ENCODE results near the gene MVP.
"Not testable (repeated sequence)": the region's sequence is repeated elsewhere in the genome, so short reads cannot be mapped to it uniquely, and the experiment has no call there.

The MVP gene

DNA sequence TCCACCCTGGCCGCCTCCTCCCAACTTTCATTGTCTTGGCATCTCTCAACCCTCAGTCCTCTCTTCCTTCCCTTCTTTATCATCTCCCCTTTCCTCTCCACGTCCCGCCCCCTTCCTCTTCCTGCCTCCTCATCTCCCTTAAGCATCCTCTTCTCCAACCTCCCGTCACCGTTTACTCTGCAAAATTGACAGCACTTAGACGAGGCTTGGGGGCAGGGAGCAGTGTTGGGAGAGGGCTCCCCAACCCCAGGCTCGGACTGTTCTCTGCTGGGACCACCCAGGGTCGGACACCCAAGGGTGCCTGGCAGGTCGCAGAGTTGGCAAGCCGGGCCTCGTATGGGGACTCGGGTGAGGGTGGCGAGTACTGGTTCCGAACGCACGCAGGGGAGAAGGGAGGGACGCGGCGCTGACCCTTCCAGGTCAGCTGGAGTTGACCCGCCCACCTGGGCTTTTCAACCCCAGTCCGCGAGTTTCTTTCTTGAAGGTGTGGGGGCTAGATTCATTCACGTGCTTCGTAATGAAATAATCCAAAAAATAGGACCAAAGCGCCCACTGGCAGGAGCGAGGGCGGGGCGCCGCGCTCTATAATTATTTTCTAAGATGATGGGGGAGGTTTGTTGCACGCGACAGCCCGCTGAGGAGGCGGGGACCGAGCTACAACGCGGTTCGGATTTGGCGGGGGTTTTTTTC is 5.1 kb upstream of the MVP start:
- DNase-seq (ENCODE audit: low read depth in 2 of 2) = no peak

DNA sequence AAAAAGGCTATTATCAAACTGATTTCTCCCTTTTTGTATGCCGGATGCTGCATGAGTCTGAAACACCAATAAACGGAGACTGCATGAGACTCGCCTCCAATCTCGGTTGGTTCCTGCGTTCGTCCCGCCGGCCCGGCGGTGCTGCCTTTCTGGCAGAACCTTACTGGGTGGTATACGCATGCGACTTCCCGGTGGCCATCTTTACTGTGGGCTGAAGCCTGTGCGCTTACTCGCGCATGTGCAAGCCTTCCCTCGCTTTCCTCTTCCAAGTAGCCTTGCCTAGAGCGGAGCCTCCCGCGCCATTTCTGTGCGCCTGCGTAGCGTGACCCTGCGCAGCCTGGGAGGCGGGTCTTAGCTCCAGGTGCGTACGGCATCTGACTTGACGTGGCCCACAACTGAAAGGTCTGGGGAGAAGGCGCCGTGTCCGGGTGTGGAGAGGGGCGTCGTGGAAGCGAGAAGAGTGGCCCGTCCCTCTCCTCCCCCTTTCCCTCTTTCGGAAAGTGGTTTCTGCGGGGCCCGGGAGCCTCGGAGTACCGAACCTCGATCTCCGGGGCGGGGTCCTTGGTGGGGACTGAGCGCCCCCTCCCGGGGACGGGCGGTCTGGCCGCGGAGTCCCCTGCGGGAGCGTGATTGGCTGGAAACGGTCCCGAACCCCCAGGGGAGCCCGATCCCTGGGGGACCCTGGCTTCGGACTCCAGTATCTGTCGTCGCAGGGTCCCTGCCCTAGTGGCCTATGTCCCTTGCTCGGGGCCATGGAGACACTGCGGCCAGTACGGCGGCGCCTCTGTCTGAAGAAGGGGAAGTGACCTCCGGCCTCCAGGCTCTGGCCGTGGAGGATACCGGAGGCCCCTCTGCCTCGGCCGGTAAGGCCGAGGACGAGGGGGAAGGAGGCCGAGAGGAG is 4.2 kb upstream of the MVP start, which contains the start of gene PAGR1:
TSS of gene PAGR1 (plus strand) at position 360 of the 901 bp plus-strand sequence. CDS start at position 734, 374 bp downstream.
- DNase-seq (ENCODE audit: low read depth in 2 of 2) = peak; percentile 96 to 97

DNA sequence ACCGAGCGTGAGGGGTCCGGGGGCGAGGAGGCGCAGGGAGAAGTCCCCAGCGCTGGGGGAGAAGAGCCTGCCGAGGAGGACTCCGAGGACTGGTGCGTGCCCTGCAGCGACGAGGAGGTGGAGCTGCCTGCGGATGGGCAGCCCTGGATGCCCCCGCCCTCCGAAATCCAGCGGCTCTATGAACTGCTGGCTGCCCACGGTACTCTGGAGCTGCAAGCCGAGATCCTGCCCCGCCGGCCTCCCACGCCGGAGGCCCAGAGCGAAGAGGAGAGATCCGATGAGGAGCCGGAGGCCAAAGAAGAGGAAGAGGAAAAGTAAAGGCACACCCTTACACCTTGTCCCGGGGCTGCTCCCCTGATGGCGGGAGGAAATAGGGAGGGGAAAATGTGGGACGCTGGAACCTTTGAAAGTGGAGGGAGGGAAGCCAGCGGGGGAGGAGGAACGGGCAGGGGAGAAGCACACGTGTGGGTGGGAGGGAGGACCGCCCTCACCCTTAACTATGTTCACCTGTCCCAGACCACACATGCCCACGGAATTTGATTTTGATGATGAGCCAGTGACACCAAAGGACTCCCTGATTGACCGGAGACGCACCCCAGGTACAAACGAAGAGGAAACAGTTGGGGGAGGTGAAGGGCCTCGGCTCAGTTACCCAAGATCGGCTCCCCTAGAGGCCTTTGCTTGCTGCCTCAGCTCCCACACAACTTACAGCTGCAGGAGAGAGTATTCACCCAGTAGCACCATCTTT is 3.4 kb upstream of the MVP start:
- DNase-seq (ENCODE audit: low read depth in 2 of 2) = no peak

DNA sequence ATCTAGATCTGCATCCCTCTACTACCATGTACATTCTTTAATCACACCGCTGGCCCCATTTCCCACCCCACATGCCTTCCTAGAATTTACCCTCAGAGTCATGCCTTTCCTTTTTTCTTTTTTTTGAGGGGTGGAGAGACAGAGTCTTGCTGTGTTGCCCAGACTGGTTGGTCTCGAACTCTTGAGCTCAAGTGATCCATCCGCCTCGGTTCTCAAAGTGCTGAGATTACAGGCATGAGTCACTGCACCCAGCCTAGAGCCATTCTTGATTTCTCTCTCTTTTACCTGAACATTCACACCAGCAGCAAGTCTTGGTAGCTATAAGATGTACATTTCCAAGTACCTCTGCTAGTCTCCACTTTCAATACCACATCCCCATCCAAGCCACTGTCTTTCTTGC is 2.2 kb upstream of the MVP start:
- no peak for DNase-seq (ENCODE audit: low read depth in 2 of 2)

DNA sequence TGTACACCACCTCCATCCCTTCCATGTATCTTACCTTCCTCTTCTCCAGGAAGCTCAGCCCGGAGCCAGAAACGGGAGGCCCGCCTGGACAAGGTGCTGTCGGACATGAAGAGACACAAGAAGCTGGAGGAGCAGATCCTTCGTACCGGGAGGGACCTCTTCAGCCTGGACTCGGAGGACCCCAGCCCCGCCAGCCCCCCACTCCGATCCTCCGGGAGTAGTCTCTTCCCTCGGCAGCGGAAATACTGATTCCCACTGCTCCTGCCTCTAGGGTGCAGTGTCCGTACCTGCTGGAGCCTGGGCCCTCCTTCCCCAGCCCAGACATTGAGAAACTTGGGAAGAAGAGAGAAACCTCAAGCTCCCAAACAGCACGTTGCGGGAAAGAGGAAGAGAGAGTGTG is 756 bp upstream of the MVP start:
- DNase-seq (ENCODE audit: low read depth in 2 of 2) = no peak

DNA sequence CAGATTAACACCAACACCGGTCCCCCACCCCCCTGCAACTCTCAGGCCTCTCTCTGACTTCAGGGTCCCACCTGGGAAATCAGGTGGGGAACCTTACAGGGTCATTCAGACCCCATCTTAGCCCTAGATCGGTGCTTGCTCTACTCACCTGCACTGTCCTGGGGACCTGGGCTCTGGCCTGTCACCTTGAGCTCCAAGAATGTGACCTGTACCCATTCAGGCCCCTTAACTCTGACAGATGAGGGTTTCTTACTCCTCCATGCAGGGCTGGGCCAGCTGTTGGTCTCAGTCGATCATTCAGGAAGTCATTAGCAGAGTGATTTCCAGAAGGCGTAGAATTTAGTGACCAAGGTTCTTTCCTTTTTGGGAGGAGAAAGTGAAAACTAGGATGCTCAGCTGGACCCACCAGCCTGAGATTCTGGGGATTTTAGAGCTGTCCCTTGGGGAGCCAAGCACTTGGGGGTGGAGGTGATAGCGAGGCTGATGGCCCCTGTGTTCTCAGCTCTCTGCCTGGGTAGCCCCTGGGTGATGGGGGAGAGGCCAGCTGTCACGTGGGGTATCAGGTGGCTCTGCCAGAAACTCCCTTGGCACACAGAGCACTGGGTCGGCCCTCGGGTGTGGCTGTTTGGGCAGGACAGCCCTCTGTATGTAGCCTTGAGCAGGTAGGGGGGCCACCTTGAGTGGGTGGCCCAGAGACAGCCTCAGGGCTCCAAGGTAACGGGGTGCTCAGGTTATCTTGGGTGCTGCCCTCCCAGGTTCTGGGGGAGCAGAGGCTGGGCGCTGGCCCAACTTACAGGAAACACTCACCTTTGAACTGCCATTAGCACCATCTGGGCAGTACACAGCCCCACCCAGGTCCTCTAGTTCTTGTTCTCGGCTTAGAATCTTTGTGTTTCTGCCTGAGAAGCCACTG is 724 bp downstream of the MVP start:
- DNase-seq (ENCODE audit: low read depth in 2 of 2) = no peak

DNA sequence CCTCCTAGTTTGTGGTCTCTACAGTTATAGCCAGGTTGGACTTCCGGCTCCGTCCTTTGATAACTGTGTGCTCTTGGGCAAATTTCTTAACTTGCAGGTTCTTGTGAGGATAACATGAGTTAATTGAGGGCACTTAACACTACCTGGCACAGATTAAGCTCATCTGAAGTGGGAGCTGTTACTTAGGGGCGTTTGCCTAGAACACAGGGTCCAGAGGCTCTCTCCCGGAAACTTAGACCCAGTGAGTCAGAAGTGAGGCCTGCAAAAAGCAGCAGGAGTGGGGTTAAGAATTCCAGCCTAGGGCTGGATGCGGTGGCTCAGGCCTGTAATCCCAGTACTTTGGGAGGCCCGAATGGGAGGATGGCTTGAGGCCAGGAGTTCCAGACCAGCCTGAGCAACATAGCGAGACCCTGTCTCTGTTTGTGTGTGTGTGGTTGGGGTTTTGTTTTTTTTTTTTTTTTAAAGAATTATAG is 1.4 kb downstream of the MVP start:
- no peak for DNase-seq (ENCODE audit: low read depth in 2 of 2)

DNA sequence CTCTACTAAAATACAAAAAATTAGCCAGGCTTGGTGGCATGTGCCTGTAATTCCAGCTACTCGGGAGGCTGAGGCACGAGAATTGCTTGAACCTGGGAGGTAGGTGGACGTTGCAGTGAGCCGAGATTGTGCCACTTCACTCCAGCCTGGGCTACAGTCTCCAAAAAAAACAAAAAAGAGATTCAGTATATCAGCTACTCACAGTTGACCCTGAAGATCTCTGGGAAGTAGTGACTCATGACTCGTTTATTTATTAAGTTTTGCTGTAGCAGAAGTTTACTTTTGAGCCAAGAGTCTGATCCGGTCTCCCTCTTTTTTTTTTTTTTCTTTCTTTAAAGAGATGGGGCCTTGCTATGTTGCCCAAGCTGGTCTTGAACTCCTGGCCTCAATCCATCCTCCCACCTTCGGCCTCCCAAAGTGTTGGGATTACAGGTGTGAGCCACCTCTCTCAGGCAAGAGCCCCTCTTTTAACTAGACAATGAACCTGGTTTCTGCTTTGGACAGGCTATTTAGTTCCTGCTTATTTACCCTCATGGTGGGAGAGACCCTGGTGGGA is 4.4 kb downstream of the MVP start:
- no peak for DNase-seq (ENCODE audit: low read depth in 2 of 2)

DNA sequence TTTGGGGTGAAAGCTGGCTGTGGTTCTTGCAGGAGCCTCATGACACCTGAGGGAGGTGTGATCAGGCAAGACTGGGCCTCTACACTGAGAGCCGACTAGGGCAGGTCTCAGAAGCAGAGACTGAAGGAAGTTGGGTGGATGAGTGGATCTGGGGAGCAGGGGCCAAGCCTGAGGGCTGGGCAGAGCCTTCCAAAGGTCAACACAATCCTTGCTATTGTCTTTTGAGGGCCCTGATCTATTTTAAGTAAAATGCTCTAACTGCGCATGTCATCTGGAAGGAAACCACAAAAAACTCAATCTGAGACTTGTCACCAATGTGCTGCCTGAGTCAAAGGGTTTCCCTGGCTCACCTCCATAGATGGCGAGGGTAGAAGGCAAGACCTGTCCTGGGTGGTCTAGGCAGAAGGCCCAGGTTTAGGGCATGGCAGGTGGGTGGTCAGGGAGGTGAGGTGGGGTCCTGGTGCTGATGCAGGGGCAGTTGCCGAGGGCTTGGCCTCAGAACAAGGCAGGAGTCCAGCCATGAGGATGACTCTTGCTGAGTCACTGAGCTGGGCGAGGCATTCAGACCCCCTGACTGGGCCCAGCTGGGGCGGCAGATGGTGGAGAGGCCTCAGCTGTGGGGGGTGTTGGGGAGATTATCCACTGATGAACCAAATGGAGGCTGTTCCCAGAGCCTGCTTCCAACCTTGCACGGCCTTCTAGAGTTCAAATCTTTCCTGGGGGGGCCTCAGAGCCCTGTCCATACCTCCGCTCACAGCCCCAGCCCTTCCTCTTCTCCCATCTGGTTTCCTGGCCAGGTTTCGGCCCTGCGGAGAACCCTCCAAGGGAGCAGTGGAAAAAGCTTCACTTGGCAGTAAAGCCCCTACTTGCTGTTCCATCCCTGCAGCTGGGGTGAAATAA is 5.1 kb downstream of the MVP start:
- DNase-seq (ENCODE audit: low read depth in 2 of 2) = no peak

DNA sequence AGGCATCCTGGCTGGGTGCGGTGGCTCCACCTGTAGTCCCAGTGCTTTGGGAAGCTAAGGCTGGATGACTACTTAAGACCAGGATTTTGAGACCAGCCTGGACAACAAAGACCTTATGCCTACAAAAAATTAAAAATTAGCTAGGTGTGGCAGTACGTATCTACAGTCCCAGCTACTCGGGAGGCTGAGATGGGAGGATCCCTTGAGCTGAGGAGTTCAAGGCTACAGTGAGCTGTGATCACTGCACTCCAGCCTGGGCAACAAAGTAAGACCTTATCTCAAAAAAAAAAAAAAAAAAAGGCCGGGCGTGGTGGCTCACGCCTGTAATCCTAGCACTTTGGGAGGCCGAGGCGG is 6.1 kb downstream of the MVP start:
- no peak for DNase-seq (ENCODE audit: low read depth in 2 of 2)

DNA sequence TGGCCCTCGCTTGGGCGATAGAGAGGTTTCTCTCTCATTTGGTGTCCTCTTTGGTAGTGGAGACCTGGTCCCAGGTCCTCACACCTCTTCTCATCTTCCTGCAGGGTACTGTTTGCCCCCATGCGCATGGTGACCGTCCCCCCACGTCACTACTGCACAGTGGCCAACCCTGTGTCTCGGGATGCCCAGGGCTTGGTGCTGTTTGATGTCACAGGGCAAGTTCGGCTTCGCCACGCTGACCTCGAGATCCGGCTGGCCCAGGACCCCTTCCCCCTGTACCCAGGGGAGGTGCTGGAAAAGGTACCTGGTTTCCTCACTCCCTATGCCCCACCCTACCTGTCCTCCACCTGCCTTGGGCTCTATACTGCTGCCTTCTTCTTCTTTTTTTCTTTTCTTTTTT is 10.5 kb downstream of the MVP start:
- DNase-seq (ENCODE audit: low read depth in 2 of 2) = no peak

DNA sequence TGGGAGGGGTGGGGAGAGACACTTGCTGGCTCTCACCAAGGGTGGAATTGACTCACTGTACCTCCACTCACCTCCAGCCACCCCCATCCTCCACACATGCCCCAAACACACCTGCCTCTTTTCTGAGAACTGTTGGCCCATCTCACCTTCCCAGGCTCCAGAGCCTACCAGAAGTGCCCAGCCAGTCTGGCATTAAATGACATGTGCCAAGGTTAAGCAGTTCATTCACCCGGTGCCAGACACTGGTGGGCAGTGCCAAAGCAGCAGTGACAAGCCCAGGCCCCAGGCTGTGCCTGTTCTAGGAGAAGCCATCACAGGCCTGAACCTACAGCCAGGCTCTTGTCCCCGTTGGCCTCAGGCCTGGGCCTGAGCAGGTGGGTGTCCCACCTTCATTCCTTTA is 11.2 kb downstream of the MVP start:
- DNase-seq (ENCODE audit: low read depth in 2 of 2) = no peak

DNA sequence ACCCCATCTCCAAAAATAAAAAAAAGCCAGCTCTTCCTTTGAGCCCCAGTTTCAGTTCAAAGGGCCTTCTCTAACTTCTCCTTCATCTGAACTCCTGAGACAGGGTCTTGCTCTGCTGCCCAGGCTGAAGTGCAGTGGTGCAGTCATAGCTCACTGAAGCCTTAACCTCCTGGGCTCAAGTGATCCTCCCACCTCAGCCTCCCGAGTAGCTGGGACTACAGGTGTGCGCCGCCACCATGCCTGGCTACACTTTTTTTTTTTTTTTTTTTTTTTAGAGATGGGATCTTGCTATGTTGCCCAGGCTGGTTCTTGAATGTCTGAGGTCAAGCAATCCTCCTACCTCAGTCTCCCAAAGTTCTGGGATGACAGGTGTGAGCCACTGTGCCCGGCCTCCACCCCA is 13.0 kb downstream of the MVP start:
- DNase-seq (ENCODE audit: low read depth in 2 of 2) = not testable (repeated sequence)

DNA sequence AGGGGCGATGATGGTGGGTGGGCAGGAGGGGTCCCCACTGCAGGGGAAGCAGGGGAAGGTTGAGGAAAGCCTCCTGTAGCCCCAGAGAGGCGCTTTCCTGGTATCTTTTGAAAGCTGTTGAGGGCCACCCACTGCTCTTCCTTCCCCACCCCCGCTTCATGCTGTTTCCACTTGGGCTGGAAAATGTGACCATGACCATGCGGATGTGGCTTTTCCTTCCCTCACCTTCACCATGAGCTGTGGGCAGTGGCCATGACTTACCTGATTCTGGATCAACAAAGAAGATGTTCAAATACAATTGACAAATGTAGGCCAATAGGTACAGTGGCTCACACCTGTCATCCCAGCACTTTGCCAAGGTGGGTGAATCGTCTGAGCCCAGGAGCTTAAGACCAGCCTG is 13.8 kb downstream of the MVP start:
- no peak for DNase-seq (ENCODE audit: low read depth in 2 of 2)

DNA sequence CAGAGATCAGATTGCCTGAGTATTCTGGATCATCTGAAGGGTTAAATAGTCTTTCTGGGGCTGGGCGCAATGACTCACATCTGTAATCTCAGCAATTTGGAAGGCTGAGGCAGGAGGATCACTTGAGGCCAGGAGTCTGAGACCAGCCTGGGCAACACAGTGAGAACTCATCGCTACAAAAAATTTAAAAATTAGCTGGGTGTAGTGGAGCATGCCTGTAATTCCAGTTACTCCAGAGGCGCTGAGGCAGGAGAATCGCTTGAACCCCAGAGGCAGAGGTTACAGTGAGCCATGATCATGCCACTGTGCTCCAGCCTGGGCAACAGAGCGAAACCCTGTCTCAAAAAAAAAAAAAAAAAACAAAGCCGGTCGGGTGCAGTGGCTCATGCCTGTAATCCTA is 15.7 kb downstream of the MVP start:
- no peak for DNase-seq (ENCODE audit: low read depth in 2 of 2)

DNA sequence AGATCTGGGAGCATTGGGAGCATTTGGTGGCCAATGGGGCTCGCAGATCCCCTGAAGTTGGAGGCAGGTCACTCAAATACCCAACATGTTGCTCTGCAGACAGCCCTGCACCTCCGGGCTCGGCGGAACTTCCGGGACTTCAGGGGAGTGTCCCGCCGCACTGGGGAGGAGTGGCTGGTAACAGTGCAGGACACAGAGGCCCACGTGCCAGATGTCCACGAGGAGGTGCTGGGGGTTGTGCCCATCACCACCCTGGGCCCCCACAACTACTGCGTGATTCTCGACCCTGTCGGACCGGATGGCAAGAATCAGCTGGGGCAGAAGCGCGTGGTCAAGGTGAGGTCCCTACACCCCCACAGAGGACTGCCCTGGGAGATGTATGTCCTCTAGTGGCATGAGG is 16.4 kb downstream of the MVP start:
- DNase-seq (ENCODE audit: low read depth in 2 of 2) = no peak

DNA sequence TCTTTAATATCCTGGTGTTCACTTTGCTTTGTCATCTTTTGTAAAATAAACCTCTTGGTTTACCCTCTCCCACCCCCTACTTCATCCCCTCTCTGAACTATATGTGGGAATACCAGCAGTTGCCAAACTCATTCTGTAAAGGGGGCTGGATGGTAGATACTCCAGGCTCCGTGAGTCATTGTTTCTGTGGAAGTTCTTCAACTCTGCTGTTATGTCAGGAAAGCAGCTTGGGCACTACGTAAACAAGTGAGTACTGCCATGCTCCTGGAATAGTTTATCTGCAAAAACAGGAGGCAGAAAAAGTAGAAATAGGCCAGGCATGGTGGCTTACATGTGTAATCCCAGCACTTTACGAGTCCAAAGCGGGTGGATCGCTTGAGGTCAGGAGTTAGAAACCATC is 17.6 kb downstream of the MVP start:
- no peak for DNase-seq (ENCODE audit: low read depth in 2 of 2)

DNA sequence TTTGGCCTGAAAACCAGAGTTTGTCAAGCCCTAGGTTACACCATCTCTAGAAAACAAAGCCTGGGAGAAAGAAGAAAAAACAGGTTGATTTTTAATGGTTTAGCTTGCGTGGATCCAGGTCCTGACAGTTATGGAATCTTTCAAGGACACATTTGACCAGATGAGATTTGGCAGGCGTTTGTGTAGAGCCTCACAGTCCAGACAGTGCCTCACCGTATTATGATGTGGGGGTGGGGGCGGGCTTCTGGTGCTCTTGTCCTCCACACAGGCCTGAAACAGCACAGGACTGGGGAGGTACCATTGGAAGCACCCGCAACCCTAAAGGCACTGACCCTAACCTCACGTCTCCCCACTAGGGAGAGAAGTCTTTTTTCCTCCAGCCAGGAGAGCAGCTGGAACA is 19.6 kb downstream of the MVP start:
- DNase-seq (ENCODE audit: low read depth in 2 of 2) = no peak

DNA sequence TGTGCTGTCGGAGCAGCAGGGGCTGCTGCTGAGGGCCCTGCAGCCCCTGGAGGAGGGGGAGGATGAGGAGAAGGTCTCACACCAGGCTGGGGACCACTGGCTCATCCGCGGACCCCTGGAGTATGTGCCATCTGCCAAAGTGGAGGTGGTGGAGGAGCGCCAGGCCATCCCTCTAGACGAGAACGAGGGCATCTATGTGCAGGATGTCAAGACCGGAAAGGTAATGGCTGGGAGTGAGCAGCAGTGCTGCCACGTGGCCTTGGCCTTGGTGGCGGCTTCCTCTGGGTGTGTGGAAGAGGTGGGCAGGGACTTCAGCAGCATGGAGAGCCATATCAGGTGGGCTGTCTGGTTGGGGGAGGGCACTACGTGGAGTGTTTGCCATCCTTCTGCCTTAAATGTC is 20.0 kb downstream of the MVP start:
- no peak for DNase-seq (ENCODE audit: low read depth in 2 of 2)

DNA sequence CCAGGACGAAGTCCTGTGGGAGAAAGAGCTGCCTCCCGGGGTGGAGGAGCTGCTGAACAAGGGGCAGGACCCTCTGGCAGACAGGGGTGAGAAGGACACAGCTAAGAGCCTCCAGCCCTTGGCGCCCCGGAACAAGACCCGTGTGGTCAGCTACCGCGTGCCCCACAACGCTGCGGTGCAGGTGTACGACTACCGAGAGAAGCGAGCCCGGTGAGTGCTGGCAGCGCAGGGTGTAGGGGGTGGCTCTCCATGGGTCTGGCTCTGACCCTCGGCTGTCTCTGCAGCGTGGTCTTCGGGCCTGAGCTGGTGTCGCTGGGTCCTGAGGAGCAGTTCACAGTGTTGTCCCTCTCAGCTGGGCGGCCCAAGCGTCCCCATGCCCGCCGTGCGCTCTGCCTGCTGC is 21.4 kb downstream of the MVP start:
- DNase-seq (ENCODE audit: low read depth in 2 of 2) = no peak
